HFF-Myc (cell line): ENCODE measurements around the gene PDPN.

Experiments
- DNase-seq: peaks from one replicate; pipeline ENCODE4 v3.0.0-alpha.2; 2011; ENCODE audit warnings: low read depth; ENCODE audit errors: extremely low read depth
- H3K4me3 ChIP-seq: replicated peaks from 2 replicates; pipeline ENCODE4 v1.5.1; 2011; ENCODE audit warnings: low read depth, mild to moderate bottlenecking, control low read depth, low read length
- CTCF ChIP-seq: IDR thresholded peaks from 2 replicates; pipeline ENCODE4 v1.5.1; 2012; ENCODE audit warnings: mild to moderate bottlenecking, low read depth, low read length, control low read depth; ENCODE audit errors: missing control alignments

Gene PDPN

GRCh38 chr1:13620825-13621224, 37.2 kb downstream of the PDPN start:
- no peak for DNase-seq
- no peak overlapping the region for H3K4me3 ChIP-seq
- TF ChIP-seq CTCF, result no peak

GRCh38 chr1:13622446-13622845, 38.8 kb downstream of the PDPN start:
- TF ChIP-seq CTCF, result no peak
- no peak overlapping the region for H3K4me3 ChIP-seq
- DNase-seq, result no peak

GRCh38 chr1:13623021-13623637, 39.5 kb downstream of the PDPN start:
- DNase-seq, result no peak
- no peak overlapping the region for H3K4me3 ChIP-seq
- no peak for TF ChIP-seq CTCF

GRCh38 chr1:13624526-13624925, 40.9 kb downstream of the PDPN start:
- DNase-seq, result no peak
- TF ChIP-seq CTCF, result no peak
- H3K4me3 ChIP-seq, result no peak overlapping the region

- H3K4me3 ChIP-seq, result no peak overlapping the region
- no peak for DNase-seq
- TF ChIP-seq CTCF, result no peak
Measured at GRCh38 chr1:13627127-13627526, 43.5 kb downstream of the PDPN start.

- DNase-seq, result no peak
- TF ChIP-seq CTCF, result no peak
- H3K4me3 ChIP-seq, result no peak overlapping the region
Measured at GRCh38 chr1:13628218-13628617, 44.6 kb downstream of the PDPN start.

GRCh38 chr1:13628711-13629110, 45.1 kb downstream of the PDPN start:
- no peak for TF ChIP-seq CTCF
- DNase-seq, result no peak

More at GRCh38 chr1:13628711-13629110, 45.1 kb downstream of the PDPN start:
- no peak overlapping the region for H3K4me3 ChIP-seq
